T47D (cell line): Measurements from ENCODE around the gene THSD7A.
"Not testable (repeated sequence)": the region's sequence is repeated elsewhere in the genome, so short reads cannot be mapped to it uniquely, and the experiment has no call there.

Experiments
- DNase-seq, 2 experiments: peaks; one replicate each; pipeline versions ENCODE4 v3.0.0 to v3.0.0-alpha.2; 2011 to 2012; ENCODE audit warnings: low read depth in 1 of 2, low spot score in 1 of 2
- JUND ChIP-seq: IDR thresholded peaks from 2 replicates; pipeline ENCODE4 v1.6.1; 2012; ENCODE audit warnings: low read depth
- in situ Hi-C: cut with HindIII; loops from 2 replicates; pipeline ENCODE4 v1.10.0; 2016; ENCODE audit warnings: low sequenced_read_pairs, low pct_unique_long_range_greater_than_20kb

THSD7A gene

DNA sequence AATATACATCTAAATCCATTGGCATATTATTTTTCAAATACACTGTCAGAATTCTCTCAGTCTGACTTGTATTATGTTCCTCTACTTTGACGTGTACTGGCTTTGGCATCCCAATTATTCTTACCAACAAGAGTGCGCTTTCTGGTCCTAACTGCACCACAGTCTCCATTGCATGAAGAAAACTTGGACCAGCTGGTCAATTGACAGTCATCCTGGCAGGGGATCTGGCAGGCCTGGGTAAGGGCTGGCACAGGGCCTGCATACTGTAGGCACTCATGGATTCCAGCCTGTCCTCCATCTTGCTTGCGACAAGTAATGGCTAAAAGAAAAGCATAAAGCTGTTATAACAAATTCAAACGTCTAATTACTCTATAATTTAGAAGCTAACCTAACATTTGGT lies 384.9 kb downstream of the THSD7A start:
- no peak for TF ChIP-seq JUND
- in situ Hi-C loops = no loop called here
- no peak for DNase-seq

DNA sequence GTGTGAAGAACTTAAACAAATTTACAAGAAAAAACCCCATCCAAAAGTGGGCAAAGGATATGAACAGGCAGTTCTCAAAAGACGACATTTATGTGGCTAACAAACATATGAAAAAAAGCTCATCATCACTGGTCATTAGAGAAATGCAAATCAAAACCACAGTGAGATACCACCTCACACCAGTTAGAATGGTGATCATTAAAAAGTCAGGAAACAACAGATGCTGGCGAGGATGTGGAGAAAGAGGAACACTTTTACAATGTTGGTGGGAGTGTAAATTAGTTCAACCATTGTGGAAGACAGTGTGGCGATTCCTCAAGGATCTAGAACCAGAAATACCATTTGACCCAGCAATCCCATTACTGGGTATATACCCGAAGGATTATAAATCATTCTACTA lies 388.1 kb downstream of the THSD7A start:
- DNase-seq, in situ Hi-C loops: not testable (repeated sequence)

DNA sequence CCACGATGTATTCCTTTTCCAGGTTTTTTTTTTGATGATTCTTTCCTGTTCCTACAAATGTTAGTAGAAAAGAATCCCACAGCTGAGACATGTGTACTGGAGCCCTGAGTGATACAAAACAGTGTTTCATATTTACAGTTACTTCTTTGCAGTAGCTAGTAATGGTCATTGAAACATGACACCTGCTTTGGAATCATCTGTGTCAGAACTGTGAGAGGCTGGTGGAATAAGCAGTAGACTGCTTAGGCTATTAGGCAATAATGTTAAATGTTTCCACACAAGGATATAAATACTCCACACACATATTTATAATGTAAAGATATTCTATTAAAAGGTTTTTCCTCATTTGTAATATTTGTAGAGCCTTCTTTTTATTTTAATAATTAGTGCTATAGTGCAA lies 394.0 kb downstream of the THSD7A start:
- TF ChIP-seq JUND = no peak
- in situ Hi-C loops = no loop called here
- DNase-seq = peak in 1 of 2 experiments; percentile 20

DNA sequence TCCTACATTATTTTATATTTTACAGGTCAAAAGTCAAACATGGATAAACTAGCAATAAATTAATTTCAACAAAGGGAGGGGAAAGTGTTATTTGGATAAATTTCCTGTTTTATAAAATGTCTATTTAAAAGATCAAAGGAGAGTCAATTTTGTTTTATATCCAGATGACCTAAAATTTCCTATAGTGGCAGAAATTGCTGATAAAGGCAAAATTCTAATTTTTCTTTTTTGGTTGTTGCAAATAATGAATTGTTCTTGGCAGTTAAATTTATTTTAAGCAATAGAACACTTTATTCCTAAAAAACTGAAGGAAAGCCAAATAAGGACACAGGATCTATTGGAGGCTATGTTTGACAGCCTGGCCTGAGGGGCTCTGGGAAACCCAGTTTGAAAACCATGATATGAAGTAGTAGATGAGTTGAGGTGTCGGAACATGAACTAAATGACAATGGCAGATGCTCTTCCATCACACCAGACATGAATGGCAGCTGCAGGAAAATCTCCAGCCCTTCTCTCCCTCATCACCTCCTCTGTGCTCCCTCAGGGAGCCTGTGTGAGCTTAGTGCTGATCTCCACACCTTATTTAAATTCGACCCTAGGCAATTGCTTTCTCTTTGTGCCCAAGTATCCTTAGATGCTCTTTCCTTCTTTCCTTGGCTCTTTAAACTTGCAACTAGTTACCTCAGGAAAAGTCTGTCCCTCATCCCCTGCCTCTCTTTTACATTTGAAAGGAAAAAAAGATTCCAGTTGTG lies 395.0 kb downstream of the THSD7A start:
- no peak for DNase-seq
- no peak for TF ChIP-seq JUND
- in situ Hi-C loops = no loop called here

DNA sequence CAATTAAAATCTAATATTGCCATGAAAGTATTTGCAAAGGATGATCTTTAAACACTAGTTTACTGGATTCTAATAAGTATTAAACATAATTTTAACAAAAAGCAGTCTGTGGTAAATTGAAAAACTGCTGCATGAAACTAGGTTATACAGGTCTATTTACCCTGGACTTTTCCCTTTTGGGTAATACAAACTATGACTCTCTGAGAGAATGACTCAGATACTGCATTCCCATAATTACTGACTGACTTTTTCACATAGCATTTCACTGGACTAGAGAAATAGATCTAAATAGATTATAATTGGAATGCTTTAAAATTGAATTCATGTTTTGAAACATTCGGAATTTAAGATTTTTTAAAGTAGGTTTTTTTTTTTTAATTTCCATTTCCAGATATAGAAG lies 395.7 kb downstream of the THSD7A start:
- in situ Hi-C loops = no loop called here
- DNase-seq = no peak

DNA sequence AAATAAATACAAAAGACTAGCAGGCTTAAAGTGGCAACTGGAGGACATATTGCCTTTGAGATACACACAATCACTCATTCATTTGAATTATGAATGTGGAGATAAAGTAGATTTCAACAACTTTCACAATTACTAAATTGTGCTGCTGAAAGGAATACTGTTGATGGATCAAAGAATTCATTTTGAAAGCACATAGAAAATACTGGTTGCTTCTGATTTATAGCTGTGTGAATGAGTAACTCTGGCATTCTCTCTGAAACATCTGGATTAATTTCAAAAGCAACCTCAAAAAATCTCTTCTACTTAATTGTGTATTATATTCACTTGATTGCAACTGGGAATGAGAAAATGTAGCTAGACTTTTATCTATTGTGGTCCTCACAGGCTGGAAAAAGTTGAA lies 397.6 kb downstream of the THSD7A start:
- in situ Hi-C loops = no loop called here
- no peak for DNase-seq
- no peak for TF ChIP-seq JUND

More for the DNA sequence above, 395.7 kb downstream of the THSD7A start:
- TF ChIP-seq JUND = no peak

DNA sequence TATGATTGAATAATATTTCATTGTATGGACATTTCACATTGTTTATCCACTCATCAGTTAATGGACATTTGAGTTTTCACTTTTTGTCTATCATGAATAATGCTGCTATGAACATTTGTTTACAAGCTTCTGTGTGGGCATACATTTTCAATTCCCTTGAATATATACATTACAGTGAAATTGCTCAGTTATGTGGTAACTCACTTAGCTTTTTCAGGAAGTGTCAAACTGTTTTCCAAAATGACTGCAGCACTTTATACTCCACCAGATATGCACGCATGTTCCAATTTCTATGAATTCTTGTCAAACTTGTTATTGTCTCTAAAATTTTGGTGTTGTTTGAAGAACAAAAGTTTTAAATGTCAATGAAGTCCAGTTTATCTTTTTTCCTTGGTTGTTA lies 401.2 kb downstream of the THSD7A start:
- DNase-seq = no peak
- in situ Hi-C loops = no loop called here
- TF ChIP-seq JUND = no peak

DNA sequence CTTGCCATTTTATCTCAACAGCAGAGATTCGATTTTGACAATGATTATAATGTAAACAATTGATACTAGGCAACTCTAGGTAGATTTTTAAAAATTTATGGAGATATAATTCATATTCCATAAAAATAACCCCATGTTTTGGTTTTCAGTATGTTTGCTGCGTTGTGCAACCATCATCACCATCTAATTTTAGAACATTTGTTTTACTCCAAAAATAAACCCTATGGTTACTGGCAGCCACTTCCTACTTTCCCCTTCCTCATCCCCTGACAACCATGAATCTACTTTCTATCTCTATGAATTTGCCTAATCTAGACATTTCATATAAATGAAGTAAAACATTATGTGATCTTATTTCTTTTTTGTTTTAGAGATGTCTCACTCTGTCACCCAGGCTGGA lies 401.9 kb downstream of the THSD7A start:
- in situ Hi-C loops = no loop called here
- DNase-seq = no peak
- TF ChIP-seq JUND = no peak

DNA sequence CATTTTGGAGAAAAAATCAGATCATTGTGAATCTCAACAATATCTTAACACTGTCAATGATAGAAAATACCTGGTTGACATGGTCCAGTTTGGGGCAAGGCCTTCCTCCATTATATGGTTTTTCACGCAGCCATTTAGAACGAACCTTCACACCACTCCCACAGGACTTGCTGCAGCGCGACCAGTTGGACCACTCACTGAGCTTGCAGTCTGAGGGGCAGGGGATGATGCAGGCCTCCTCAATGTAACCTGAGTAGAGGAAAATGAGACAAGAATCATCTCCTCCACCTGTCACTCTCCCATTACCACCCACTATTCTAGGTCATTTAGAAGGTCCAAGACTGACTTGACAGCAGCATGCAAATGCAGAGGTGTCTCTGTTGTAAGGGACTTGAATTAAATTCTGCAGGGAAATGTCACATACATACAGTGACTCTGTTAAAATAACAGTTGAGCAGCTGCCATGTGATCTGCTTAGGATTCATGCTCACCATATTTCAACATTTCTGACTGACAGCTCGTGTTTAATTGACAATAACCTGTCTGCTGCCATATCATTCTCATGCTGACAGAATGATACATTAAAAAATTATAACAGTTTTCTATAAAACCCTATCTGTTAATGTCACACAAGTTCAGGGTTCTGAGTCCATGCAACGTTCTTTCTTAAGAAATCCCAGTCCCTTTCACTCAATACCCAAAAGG lies 403.0 kb downstream of the THSD7A start:
- no peak for TF ChIP-seq JUND
- no peak for DNase-seq
- in situ Hi-C loops = no loop called here

DNA sequence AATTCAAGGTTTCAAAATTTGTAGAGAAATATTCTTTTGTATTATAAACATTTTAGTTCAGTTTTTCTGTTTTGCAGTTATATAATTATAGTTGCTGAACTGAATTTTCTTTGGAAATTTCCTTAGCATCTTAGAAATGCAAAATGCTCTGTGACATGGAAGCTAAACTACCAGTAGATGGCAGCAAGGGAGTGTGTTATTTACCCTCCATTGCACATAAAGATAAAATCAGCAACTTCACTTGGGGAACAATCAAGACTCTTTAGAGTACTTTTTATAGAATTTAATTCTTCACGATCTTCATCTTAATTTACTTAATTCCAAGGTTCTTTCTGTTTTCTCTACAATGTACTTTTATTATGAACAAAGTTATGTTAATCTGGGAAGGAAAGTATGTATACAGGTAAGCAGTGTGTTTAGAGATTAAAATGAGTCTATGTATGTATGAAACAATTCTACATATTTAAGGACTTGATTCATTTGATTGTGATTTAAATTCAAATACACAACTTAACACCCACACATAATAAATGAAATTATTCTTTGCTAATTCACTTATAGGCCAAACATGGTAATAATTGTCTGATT lies 404.2 kb downstream of the THSD7A start:
- DNase-seq = peak; percentile 51 to 85
- in situ Hi-C loops = no loop called here
- TF ChIP-seq JUND = no peak

DNA sequence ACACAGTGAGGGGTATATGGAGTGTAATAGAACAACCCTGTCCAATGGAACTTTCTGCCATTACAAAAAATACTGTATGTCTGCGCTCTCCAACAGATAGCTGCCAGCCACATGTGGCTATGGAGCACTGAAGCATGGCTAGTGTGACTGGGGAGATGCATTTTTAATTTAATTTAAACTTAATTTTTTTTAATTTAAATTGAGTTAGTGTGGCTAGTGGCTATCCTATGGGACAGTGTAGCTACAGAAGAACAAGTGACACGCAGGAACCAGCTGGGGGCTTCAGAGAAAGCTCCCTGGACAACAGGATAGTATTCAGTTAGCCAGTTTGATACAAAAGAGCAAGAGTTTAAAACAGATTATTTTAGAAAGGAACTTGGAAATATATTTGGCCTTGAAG lies 408.0 kb downstream of the THSD7A start:
- no peak for DNase-seq
- no peak for TF ChIP-seq JUND
- in situ Hi-C loops = no loop called here

DNA sequence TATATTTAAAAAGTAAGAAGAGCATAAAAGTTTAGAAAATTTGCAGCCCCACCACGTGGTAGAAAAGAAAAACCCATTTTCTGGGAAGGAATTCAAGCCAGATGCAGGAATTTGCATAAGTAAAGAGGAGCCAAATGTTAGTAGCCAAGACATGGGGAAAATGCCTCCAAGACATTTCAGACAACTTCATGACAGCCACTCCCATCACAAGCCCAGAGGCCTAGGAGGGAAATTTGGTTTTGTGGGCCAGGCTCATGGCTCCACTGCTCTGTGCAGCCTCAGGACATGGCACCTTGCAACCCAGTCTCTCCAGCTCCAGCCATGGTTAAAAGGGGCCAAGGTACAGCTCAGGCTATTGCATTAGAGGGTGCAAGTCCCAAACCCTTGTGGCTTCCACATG lies 411.9 kb downstream of the THSD7A start:
- TF ChIP-seq JUND = no peak
- in situ Hi-C loops = no loop called here

More for the DNA sequence above, 411.9 kb downstream of the THSD7A start:
- DNase-seq = no peak
